ENCODE data around the gene BBLN.

GRCh38 chr9:128114326-128115186, 45.5 kb upstream of the BBLN start:
- TF ChIP-seq RAD21 (IDR thresholded peaks at IDR 0.05) (no peak), REST (IDR thresholded peaks at IDR 0.05) (no peak), FOXA2 (IDR thresholded peaks at IDR 0.05) (no peak), EGR1 (IDR thresholded peaks at IDR 0.05; ENCODE audit: low read depth in 2 of 2) (no peak), CTCF (IDR thresholded peaks at IDR 0.05; ENCODE audit: low read depth, low read length, missing input control) (no peak), FOXA1 (IDR thresholded peaks at IDR 0.05) (no peak), YY1 (IDR thresholded peaks at IDR 0.05) (no peak), MAX (IDR thresholded peaks at IDR 0.05) (no peak), RXRA (IDR thresholded peaks at IDR 0.05) (no peak), JUND (IDR thresholded peaks at IDR 0.05) (no peak), ATF3 (IDR thresholded peaks at IDR 0.05) (no peak), HNF4G (IDR thresholded peaks at IDR 0.05) (no peak)

Data from liver (tissue), 3 donors.